Vagina (tissue), 2 donors: Measurements from ENCODE around the gene FAM3D. TPM values are rescaled to one million over a fixed set of nuclear protein-coding genes. Genes with fewer than 3 reads are reported as not detected.

Experiments
- DNase-seq, 2 donors: peaks; one replicate each; pipeline ENCODE4 v3.0.0-alpha.2; 2017; ENCODE audit errors: extremely low spot score in 2 of 2
- H3K27ac ChIP-seq: fragments of 200-600 bp; sonication (generic); one replicate; pipeline ENCODE4 v1.5.1; 2019
- H3K27me3 ChIP-seq: fragments of 200-600 bp; sonication (generic); one replicate; pipeline ENCODE4 v1.5.1; 2019
- H3K36me3 ChIP-seq, 2 donors: fragments of 200-600 bp; sonication (generic); one replicate each; pipeline ENCODE4 v1.5.1; 2017 to 2019
- H3K4me1 ChIP-seq: fragments of 200-600 bp; sonication (generic); one replicate; pipeline ENCODE4 v1.5.1; 2019
- H3K4me3 ChIP-seq, 2 donors: fragments of 200-600 bp; sonication (generic); 1 replicate in 1 of 2; 2 replicates in 1 of 2; pipeline ENCODE4 v1.5.1; 2016 to 2019
- H3K9me3 ChIP-seq: fragments of 200-600 bp; sonication (generic); one replicate; pipeline ENCODE4 v1.5.1; 2019
- CTCF ChIP-seq, 3 experiments: fragments of 450-650 bp in 2 of 3; fragments of 200-600 bp in 1 of 3; sonication (generic) in 1 of 3; IDR thresholded peaks; one replicate each; pipeline ENCODE4 v1.5.1; 2017 to 2019; ENCODE audit warnings: antibody characterized with exemption in 3 of 3, mild to moderate bottlenecking in 2 of 3, moderate library complexity in 2 of 3
- POLR2A ChIP-seq, 2 donors: fragments of 450-650 bp; IDR thresholded peaks; one replicate each; pipeline ENCODE4 v1.6.1; 2017; ENCODE audit warnings: antibody characterized with exemption in 2 of 2, mild to moderate bottlenecking in 2 of 2, moderate library complexity in 2 of 2
- POLR2AphosphoS5 ChIP-seq, 2 donors: sonication (generic); formaldehyde crosslinking; IDR thresholded peaks; one replicate each; pipeline ENCODE4 v1.9.0; 2017; ENCODE audit warnings: antibody characterized with exemption in 2 of 2, mild to moderate bottlenecking in 2 of 2, low read depth in 1 of 2; ENCODE audit not compliant: insufficient read depth in 1 of 2
- intact Hi-C: fragments of 100-400 bp; cut with DNase I; formaldehyde crosslinking; loops from one replicate; pipeline ENCODE4 v1.15.1; 2023
- total RNA-seq: library from RNA; depleted of rRNA; stranded (reverse); fragments of >200 nt; gene quantifications from one replicate; pipeline ENCODE4 v1.2.3, GENCODE V29; 2016

Gene FAM3D
- total RNA-seq, 1 donor from 2014 or later = 13.5 TPM

GRCh38 chr3:58633157-58633865, 33.3 kb downstream of the FAM3D start:
- Histone ChIP-seq H3K27ac (no peak overlapping the region), H3K4me3 (no peak overlapping the region), H3K27me3 (no peaks in the 10 kb centered on the region), H3K4me1 (peaks cover 9% of the 10 kb centered on the region), H3K36me3 (no peaks in the 10 kb centered on the region), H3K9me3 (no peaks in the 10 kb centered on the region)
- DNase-seq = no peak
- no peak for TF ChIP-seq CTCF (IDR thresholded peaks at IDR 0.05)
- intact Hi-C loops = no loop called here

DNA sequence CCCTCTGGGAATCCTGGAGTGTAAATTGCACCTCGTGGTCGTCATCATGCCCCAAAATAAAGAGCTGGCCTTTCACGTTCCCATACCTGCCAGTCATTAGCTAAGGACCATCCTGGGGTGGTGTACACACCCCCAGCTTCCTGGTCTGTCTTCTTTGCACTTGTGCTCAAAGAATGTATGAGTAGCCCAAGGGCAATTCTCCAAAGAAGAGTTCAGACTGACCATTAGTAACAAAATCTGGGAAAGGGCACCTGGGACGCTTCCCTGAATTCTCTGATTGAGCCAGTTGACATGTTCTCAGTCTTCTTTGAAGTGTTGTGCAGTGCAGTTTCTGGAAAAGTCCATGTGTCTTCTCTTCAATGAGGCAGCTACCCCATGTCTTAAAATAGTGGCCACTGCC, 34.8 kb downstream of the FAM3D start:
- Histone ChIP-seq H3K4me3 (no peak overlapping the region), H3K36me3 (no peaks in the 10 kb centered on the region), H3K9me3 (no peaks in the 10 kb centered on the region), H3K27ac (no peak overlapping the region), H3K4me1 (peaks cover 24% of the 10 kb centered on the region), H3K27me3 (no peaks in the 10 kb centered on the region)
- no peak for DNase-seq
- TF ChIP-seq CTCF (IDR thresholded peaks at IDR 0.05) (no peak), POLR2AphosphoS5 (IDR thresholded peaks at IDR 0.05; ENCODE audit: insufficient read depth in 1 of 2, low read depth in 1 of 2) (no peak), POLR2A (IDR thresholded peaks at IDR 0.05) (no peak)
- intact Hi-C loops = no loop called here

DNA sequence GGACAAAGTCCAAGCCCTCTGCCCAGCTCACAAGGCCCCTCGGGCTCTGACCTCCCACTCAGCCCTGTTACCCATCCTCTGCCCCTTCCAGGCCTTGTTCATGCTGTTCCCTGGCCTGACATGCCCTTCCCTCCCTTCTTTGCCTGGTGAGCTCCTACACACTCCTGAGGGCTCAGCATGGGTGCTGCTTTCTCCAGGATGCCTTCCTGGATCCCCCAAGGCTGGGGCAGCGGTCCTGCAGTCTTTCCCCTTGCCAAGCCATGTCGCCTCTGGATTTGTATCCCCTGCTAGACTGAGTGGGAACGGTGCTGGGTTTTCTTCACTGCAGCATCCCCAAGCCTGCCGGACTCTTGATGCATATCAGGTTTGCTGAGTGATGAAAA, 35.9 kb downstream of the FAM3D start:
- Histone ChIP-seq H3K9me3 (no peaks in the 10 kb centered on the region), H3K4me1 (peaks cover 27% of the 10 kb centered on the region), H3K4me3 (no peak overlapping the region), H3K27ac (no peak overlapping the region), H3K27me3 (no peaks in the 10 kb centered on the region), H3K36me3 (no peaks in the 10 kb centered on the region)
- intact Hi-C loops = no loop called here
- TF ChIP-seq CTCF (IDR thresholded peaks at IDR 0.05) (no peak), POLR2A (IDR thresholded peaks at IDR 0.05) (no peak), POLR2AphosphoS5 (IDR thresholded peaks at IDR 0.05; ENCODE audit: insufficient read depth in 1 of 2, low read depth in 1 of 2) (no peak)
- no peak for DNase-seq

DNA sequence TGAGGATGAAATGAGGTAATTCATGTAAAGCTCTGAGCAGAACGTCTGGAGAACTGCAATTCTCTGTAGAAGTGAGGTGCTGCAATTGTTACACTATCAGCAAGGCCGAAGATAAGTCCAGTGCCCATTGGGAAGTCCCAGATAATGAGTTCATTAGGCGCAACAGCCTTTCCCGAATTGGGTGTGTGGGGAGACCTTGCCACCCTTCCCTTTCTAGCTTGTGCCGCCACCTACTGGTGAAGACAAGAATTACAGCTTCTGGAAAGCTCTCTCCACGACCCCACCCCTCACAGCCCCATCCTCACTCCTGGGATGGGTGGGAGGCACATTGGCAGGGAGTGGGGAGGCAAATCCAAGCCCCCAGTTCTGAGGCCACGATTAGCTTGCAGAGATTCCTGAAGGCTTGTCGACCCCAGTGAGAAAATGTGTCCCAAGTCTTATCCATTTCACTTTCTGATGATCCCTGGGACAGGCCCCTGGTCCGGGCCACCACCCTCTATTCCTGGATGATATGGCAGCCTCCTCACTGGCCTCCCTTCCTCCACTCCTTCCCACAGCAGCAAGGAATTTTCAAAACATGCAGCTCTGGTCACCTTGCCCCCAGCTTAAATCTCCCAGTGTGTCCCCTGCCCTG, 36.4 kb downstream of the FAM3D start:
- no peak for DNase-seq
- Histone ChIP-seq H3K4me3 (no peak overlapping the region), H3K27ac (peak overlapping the region; percentile 43), H3K9me3 (no peaks in the 10 kb centered on the region), H3K4me1 (peaks cover 27% of the 10 kb centered on the region), H3K27me3 (no peaks in the 10 kb centered on the region), H3K36me3 (no peaks in the 10 kb centered on the region)
- TF ChIP-seq POLR2A (IDR thresholded peaks at IDR 0.05) = no peak
- peak in 1 of 2 donors; percentile 20 for TF ChIP-seq POLR2AphosphoS5 (IDR thresholded peaks at IDR 0.05; ENCODE audit: insufficient read depth in 1 of 2, low read depth in 1 of 2)
- peak; percentile 62 to 95 (median 86) for TF ChIP-seq CTCF (IDR thresholded peaks at IDR 0.05)
- intact Hi-C loops = no loop called here

- Histone ChIP-seq H3K4me1 (peaks cover 27% of the 10 kb centered on the region), H3K9me3 (no peaks in the 10 kb centered on the region), H3K27ac (peak overlapping the region; percentile 43), H3K36me3 (no peaks in the 10 kb centered on the region), H3K27me3 (no peaks in the 10 kb centered on the region), H3K4me3 (no peak overlapping the region)
- TF ChIP-seq POLR2A (IDR thresholded peaks at IDR 0.05) (no peak), POLR2AphosphoS5 (IDR thresholded peaks at IDR 0.05; ENCODE audit: insufficient read depth in 1 of 2, low read depth in 1 of 2) (no peak), CTCF (IDR thresholded peaks at IDR 0.05) (no peak)
- intact Hi-C loops = loop anchor here (2.0 kb wide), 1 partner anchor 61 kb away; no protein-coding TSS in a partner anchor
- DNase-seq = no peak
Observed at GRCh38 chr3:58629629-58630028, 36.9 kb downstream of the FAM3D start.
